Astrocyte (in vitro differentiated cells and primary cell): Measurements from ENCODE around the gene GFRA4. TPM values are rescaled to one million over a fixed set of nuclear protein-coding genes. Genes with fewer than 3 reads are reported as not detected.

Experiments
- DNase-seq: peaks from one replicate; pipeline ENCODE4 v3.0.0-alpha.2; 2010; ENCODE audit warnings: low read depth
- FAIRE-seq: peaks from 2 replicates; lab custom pipeline; 2011; peaks lifted over from hg19 to GRCh38; lab: Jason Lieb, UNC
- H2AFZ ChIP-seq: 2 replicates; pipeline ENCODE4 v1.6.0; 2012; ENCODE audit warnings: low read depth, low read length, inconsistent platforms
- H3K27ac ChIP-seq: 2 replicates; pipeline ENCODE4 v1.5.1; 2011; ENCODE audit warnings: low read depth, low read length, inconsistent platforms
- H3K27me3 ChIP-seq: 2 replicates; pipeline ENCODE4 v1.6.0; 2011; ENCODE audit warnings: low read length, inconsistent platforms; ENCODE audit not compliant: insufficient read depth
- H3K36me3 ChIP-seq: 2 replicates; pipeline ENCODE4 v1.5.1; 2011; ENCODE audit warnings: low read length, inconsistent platforms; ENCODE audit not compliant: insufficient read depth
- H3K4me1 ChIP-seq: 2 replicates; pipeline ENCODE4 v1.5.1; 2011; ENCODE audit warnings: low read length, inconsistent platforms; ENCODE audit not compliant: insufficient read depth
- H3K4me2 ChIP-seq: 2 replicates; pipeline ENCODE4 v1.6.0; 2012; ENCODE audit warnings: low read length, inconsistent platforms
- H3K4me3 ChIP-seq: 2 replicates; pipeline ENCODE4 v1.5.1; 2011; ENCODE audit warnings: low read depth, mild to moderate bottlenecking, low read length, inconsistent platforms; ENCODE audit not compliant: insufficient read depth
- H3K79me2 ChIP-seq: 2 replicates; pipeline ENCODE4 v1.6.0; 2012; ENCODE audit warnings: mild to moderate bottlenecking, low read length, inconsistent platforms; ENCODE audit not compliant: insufficient read depth
- H3K9ac ChIP-seq: 2 replicates; pipeline ENCODE4 v1.6.0; 2012; ENCODE audit warnings: mild to moderate bottlenecking, low read length, inconsistent platforms
- H3K9me3 ChIP-seq: 2 replicates; pipeline ENCODE4 v1.5.1; 2012; ENCODE audit warnings: low read depth, mild to moderate bottlenecking, low read length, inconsistent platforms; ENCODE audit not compliant: insufficient read depth
- H4K20me1 ChIP-seq: 2 replicates; pipeline ENCODE4 v1.6.0; 2012; ENCODE audit warnings: low read length, inconsistent platforms; ENCODE audit not compliant: insufficient read depth
- H3K27ac Mint-ChIP-seq: one replicate; pipeline ENCODE4 v1.8.0; 2021; ENCODE audit warnings: mild to moderate bottlenecking, mixed read lengths; ENCODE audit not compliant: unreplicated experiment
- H3K27me3 Mint-ChIP-seq: one replicate; pipeline ENCODE4 v1.8.0; 2021; ENCODE audit warnings: low read depth, mixed read lengths; ENCODE audit not compliant: unreplicated experiment
- H3K36me3 Mint-ChIP-seq: one replicate; pipeline ENCODE4 v1.8.0; 2021; ENCODE audit warnings: low read depth, mixed read lengths; ENCODE audit not compliant: unreplicated experiment
- H3K4me1 Mint-ChIP-seq: one replicate; pipeline ENCODE4 v1.8.0; 2021; ENCODE audit warnings: low read depth, mixed read lengths; ENCODE audit not compliant: unreplicated experiment
- H3K4me3 Mint-ChIP-seq: one replicate; pipeline ENCODE4 v1.8.0; 2021; ENCODE audit warnings: mild to moderate bottlenecking, moderate library complexity, mixed read lengths; ENCODE audit not compliant: unreplicated experiment
- H3K9me3 Mint-ChIP-seq: one replicate; pipeline ENCODE4 v1.8.0; 2021; ENCODE audit warnings: mild to moderate bottlenecking, mixed read lengths; ENCODE audit not compliant: unreplicated experiment
- CTCF ChIP-seq: IDR thresholded peaks from 2 replicates; pipeline ENCODE4 v1.5.1; 2011; ENCODE audit warnings: low read depth, mild to moderate bottlenecking, inconsistent platforms, low read length, moderate library complexity; ENCODE audit not compliant: insufficient read depth
- EZH2 ChIP-seq: IDR thresholded peaks from 2 replicates; pipeline ENCODE4 v1.6.1; 2012; ENCODE audit warnings: mild to moderate bottlenecking, low read length, inconsistent platforms; ENCODE audit not compliant: insufficient read depth
- total RNA-seq: library from RNA; stranded (reverse); gene quantifications from 2 replicates; pipeline ENCODE4 v1.2.1, GENCODE V29; 2021

Gene GFRA4
- total RNA-seq, 1 donor from 2014 or later = not detected

- Histone ChIP-seq H3K79me2 (no peaks in the 10 kb centered on the region), H3K9me3 (no peaks in the 10 kb centered on the region), H4K20me1 (no peaks in the 10 kb centered on the region), H3K4me2 (no peak overlapping the region), H3K36me3 (no peaks in the 10 kb centered on the region), H3K4me3 (no peak overlapping the region), H3K27ac (no peak overlapping the region), H3K27me3 (no peaks in the 10 kb centered on the region), H3K4me1 (no peaks in the 10 kb centered on the region), H3K9ac (no peak overlapping the region), H2AFZ (no peak overlapping the region)
- no peak for TF ChIP-seq EZH2
- no peak for TF ChIP-seq CTCF
- peaks cover 2% of the 10 kb centered on the region for H3K9me3 Mint-ChIP-seq
- DNase-seq (no peak), FAIRE-seq (no peak)
- peaks cover 20% of the 10 kb centered on the region for H3K36me3 Mint-ChIP-seq
- H3K27ac Mint-ChIP-seq = no peak overlapping the region
- H3K4me3 Mint-ChIP-seq = no peak overlapping the region
- no peaks in the 10 kb centered on the region for H3K27me3 Mint-ChIP-seq
- H3K4me1 Mint-ChIP-seq = peaks cover 17% of the 10 kb centered on the region
Measured at GRCh38 chr20:3629893-3630292, 33.3 kb downstream of the GFRA4 start.

- no peak for TF ChIP-seq EZH2
- no peak for TF ChIP-seq CTCF
- DNase-seq = no peak
- H3K27ac Mint-ChIP-seq = no peak overlapping the region
Measured at GRCh38 chr20:3628502-3629314, 34.5 kb downstream of the GFRA4 start.

GRCh38 chr20:3627476-3627875, 35.7 kb downstream of the GFRA4 start:
- H3K9me3 ChIP-seq = no peaks in the 10 kb centered on the region
- H3K36me3 Mint-ChIP-seq = peaks cover 18% of the 10 kb centered on the region
- H3K4me3 Mint-ChIP-seq = no peak overlapping the region
- no peaks in the 10 kb centered on the region for H3K27me3 Mint-ChIP-seq
- FAIRE-seq (no peak), DNase-seq (no peak)
- peaks cover 13% of the 10 kb centered on the region for H3K4me1 Mint-ChIP-seq
- no peak overlapping the region for H3K9ac ChIP-seq
- no peak overlapping the region for H3K27ac ChIP-seq
- no peaks in the 10 kb centered on the region for H3K4me1 ChIP-seq
- no peaks in the 10 kb centered on the region for H3K79me2 ChIP-seq
- TF ChIP-seq CTCF (no peak), EZH2 (no peak)
- no peaks in the 10 kb centered on the region for H3K36me3 ChIP-seq
- H3K27ac Mint-ChIP-seq = no peak overlapping the region
- H3K9me3 Mint-ChIP-seq = peaks cover 2% of the 10 kb centered on the region
- no peak overlapping the region for H3K4me3 ChIP-seq
- H2AFZ ChIP-seq = no peak overlapping the region
- H3K27me3 ChIP-seq = no peaks in the 10 kb centered on the region
- H3K4me2 ChIP-seq = no peak overlapping the region
- H4K20me1 ChIP-seq = no peaks in the 10 kb centered on the region

More at GRCh38 chr20:3628502-3629314, 34.5 kb downstream of the GFRA4 start:
- Mint-ChIP-seq H3K4me1 (peaks cover 13% of the 10 kb centered on the region), H3K4me3 (no peak overlapping the region), H3K9me3 (peaks cover 2% of the 10 kb centered on the region), H3K36me3 (peaks cover 20% of the 10 kb centered on the region), H3K27me3 (no peaks in the 10 kb centered on the region)
- Histone ChIP-seq H3K4me1 (no peaks in the 10 kb centered on the region), H3K27me3 (no peaks in the 10 kb centered on the region), H3K4me3 (no peak overlapping the region), H3K79me2 (no peaks in the 10 kb centered on the region), H2AFZ (no peak overlapping the region), H3K4me2 (no peak overlapping the region), H3K36me3 (no peaks in the 10 kb centered on the region), H3K9ac (no peak overlapping the region), H3K27ac (no peak overlapping the region), H4K20me1 (no peaks in the 10 kb centered on the region), H3K9me3 (no peaks in the 10 kb centered on the region)
- no peak for FAIRE-seq
